Ishikawa (cell line): ENCODE data around the gene UBE4B.

Experiments
- CREB1 ChIP-seq: IDR thresholded peaks from 2 replicates; pipeline ENCODE4 v1.6.1; 2012; ENCODE audit warnings: low read depth
- FOXM1 ChIP-seq: IDR thresholded peaks from 2 replicates; pipeline ENCODE4 v1.6.1; 2012; ENCODE audit warnings: low read depth, borderline replicate concordance
- MAX ChIP-seq: IDR thresholded peaks from 2 replicates; pipeline ENCODE4 v1.6.1; 2012
- TAF1 ChIP-seq: IDR thresholded peaks from 2 replicates; pipeline ENCODE4 v1.6.1; 2012; ENCODE audit warnings: low read depth, mild to moderate bottlenecking

DNA sequence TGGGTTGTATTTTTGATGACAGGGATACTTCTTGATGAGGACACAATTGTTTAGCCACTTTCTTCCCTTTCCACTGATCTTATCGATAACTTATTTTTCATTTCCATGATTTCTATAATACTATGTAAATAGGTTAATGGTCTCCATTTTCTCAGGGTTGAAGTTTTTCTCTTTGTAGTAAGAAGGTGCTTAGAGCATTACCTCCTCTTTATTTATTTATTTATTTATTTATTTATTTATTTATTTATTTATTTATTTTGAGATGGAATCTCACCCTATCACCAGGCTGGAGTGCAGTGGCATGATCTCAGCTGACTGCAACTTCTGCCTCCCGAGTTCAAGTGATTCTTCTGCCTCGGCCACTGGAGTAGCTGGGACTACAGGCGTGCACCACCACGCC lies 70.4 kb downstream of the UBE4B start:
- no peak for TF ChIP-seq FOXM1
- no peak for TF ChIP-seq MAX
- TF ChIP-seq CREB1: no peak
- no peak for TF ChIP-seq TAF1
